ENCODE results near the gene NQO2.
"Not testable (repeated sequence)": the region's sequence is repeated elsewhere in the genome, so short reads cannot be mapped to it uniquely, and the experiment has no call there.

NQO2 gene

GRCh38 chr6:3045777-3046176, 46.1 kb downstream of the NQO2 start:
- H3K36me3 Mint-ChIP-seq (ENCODE audit: insufficient read depth) = peaks cover 1% of the 10 kb centered on the region
- no peak for ATAC-seq (replicated peaks; ENCODE audit: extremely low read depth, poor library complexity, severe bottlenecking)
- no peaks in the 10 kb centered on the region for H3K4me1 Mint-ChIP-seq
- no peaks in the 10 kb centered on the region for H3K27me3 Mint-ChIP-seq
- no peak overlapping the region for H3K4me3 Mint-ChIP-seq
- no peaks in the 10 kb centered on the region for H3K9me3 Mint-ChIP-seq
- DNase-seq (ENCODE audit: low spot score in 2 of 2) = no peak
- no peak overlapping the region for H3K27ac Mint-ChIP-seq (ENCODE audit: low read depth)

- no peak overlapping the region for H3K4me3 Mint-ChIP-seq
- peaks cover 1% of the 10 kb centered on the region for H3K36me3 Mint-ChIP-seq (ENCODE audit: insufficient read depth)
- H3K27me3 Mint-ChIP-seq = no peaks in the 10 kb centered on the region
- no peak for DNase-seq (ENCODE audit: low spot score in 2 of 2)
- H3K4me1 Mint-ChIP-seq = no peaks in the 10 kb centered on the region
- H3K27ac Mint-ChIP-seq (ENCODE audit: low read depth) = no peak overlapping the region
- no peak for ATAC-seq (replicated peaks; ENCODE audit: extremely low read depth, poor library complexity, severe bottlenecking)
- no peaks in the 10 kb centered on the region for H3K9me3 Mint-ChIP-seq
Measured at GRCh38 chr6:3046295-3046694, 46.6 kb downstream of the NQO2 start.

- H3K9me3 Mint-ChIP-seq; ATAC-seq (replicated peaks; ENCODE audit: extremely low read depth, poor library complexity, severe bottlenecking); H3K4me1 Mint-ChIP-seq; H3K4me3 Mint-ChIP-seq; H3K27ac Mint-ChIP-seq (ENCODE audit: low read depth); H3K27me3 Mint-ChIP-seq; H3K36me3 Mint-ChIP-seq (ENCODE audit: insufficient read depth); DNase-seq (ENCODE audit: low spot score in 2 of 2): not testable (repeated sequence)
Measured at GRCh38 chr6:3048009-3048408, 48.3 kb downstream of the NQO2 start.

- ATAC-seq (replicated peaks; ENCODE audit: extremely low read depth, poor library complexity, severe bottlenecking) = no peak
Measured at GRCh38 chr6:3052481-3053230, 53.0 kb downstream of the NQO2 start.

GRCh38 chr6:3053231-3053508, 53.5 kb downstream of the NQO2 start:
- DNase-seq (ENCODE audit: low spot score in 2 of 2) (no peak), ATAC-seq (replicated peaks; ENCODE audit: extremely low read depth, poor library complexity, severe bottlenecking) (no peak)
- Mint-ChIP-seq H3K27me3 (no peaks in the 10 kb centered on the region), H3K36me3 (ENCODE audit: insufficient read depth) (peaks cover 6% of the 10 kb centered on the region), H3K27ac (ENCODE audit: low read depth) (peak overlapping the region; percentile 76), H3K4me3 (peak overlapping the region; percentile 63), H3K9me3 (no peaks in the 10 kb centered on the region), H3K4me1 (peaks cover 12% of the 10 kb centered on the region)

More at GRCh38 chr6:3052481-3053230, 53.0 kb downstream of the NQO2 start:
- Mint-ChIP-seq H3K4me3 (peak overlapping the region; percentile 63), H3K27me3 (no peaks in the 10 kb centered on the region), H3K9me3 (no peaks in the 10 kb centered on the region), H3K4me1 (peaks cover 12% of the 10 kb centered on the region), H3K27ac (ENCODE audit: low read depth) (peak overlapping the region; percentile 76), H3K36me3 (ENCODE audit: insufficient read depth) (peaks cover 6% of the 10 kb centered on the region)
- no peak for DNase-seq (ENCODE audit: low spot score in 2 of 2)

GRCh38 chr6:3054229-3055157, 54.8 kb downstream of the NQO2 start:
- H3K27ac Mint-ChIP-seq (ENCODE audit: low read depth); ATAC-seq (replicated peaks; ENCODE audit: extremely low read depth, poor library complexity, severe bottlenecking); H3K9me3 Mint-ChIP-seq; DNase-seq (ENCODE audit: low spot score in 2 of 2); H3K36me3 Mint-ChIP-seq (ENCODE audit: insufficient read depth); H3K27me3 Mint-ChIP-seq: not testable (repeated sequence)
- Mint-ChIP-seq H3K4me1 (peaks cover 19% of the 10 kb centered on the region), H3K4me3 (peak overlapping the region; percentile 63)

- not testable (repeated sequence) for H3K4me3 Mint-ChIP-seq; DNase-seq (ENCODE audit: low spot score in 2 of 2); H3K36me3 Mint-ChIP-seq (ENCODE audit: insufficient read depth); H3K27ac Mint-ChIP-seq (ENCODE audit: low read depth); H3K27me3 Mint-ChIP-seq; H3K9me3 Mint-ChIP-seq; ATAC-seq (replicated peaks; ENCODE audit: extremely low read depth, poor library complexity, severe bottlenecking)
- H3K4me1 Mint-ChIP-seq = peaks cover 19% of the 10 kb centered on the region
Measured at GRCh38 chr6:3055158-3055499, 55.4 kb downstream of the NQO2 start.

- Mint-ChIP-seq H3K9me3 (no peaks in the 10 kb centered on the region), H3K27me3 (no peaks in the 10 kb centered on the region), H3K27ac (ENCODE audit: low read depth) (no peak overlapping the region), H3K36me3 (ENCODE audit: insufficient read depth) (peaks cover 6% of the 10 kb centered on the region), H3K4me3 (no peak overlapping the region), H3K4me1 (peaks cover 19% of the 10 kb centered on the region)
- ATAC-seq (replicated peaks; ENCODE audit: extremely low read depth, poor library complexity, severe bottlenecking) (no peak), DNase-seq (ENCODE audit: low spot score in 2 of 2) (no peak)
Measured at GRCh38 chr6:3057063-3057770, 57.5 kb downstream of the NQO2 start.

- no peak for DNase-seq (ENCODE audit: low spot score in 2 of 2)
- ATAC-seq (replicated peaks; ENCODE audit: extremely low read depth, poor library complexity, severe bottlenecking) = no peak
- Mint-ChIP-seq H3K9me3 (no peaks in the 10 kb centered on the region), H3K4me1 (peaks cover 7% of the 10 kb centered on the region), H3K27ac (ENCODE audit: low read depth) (no peak overlapping the region), H3K27me3 (no peaks in the 10 kb centered on the region), H3K36me3 (ENCODE audit: insufficient read depth) (peaks cover 6% of the 10 kb centered on the region), H3K4me3 (no peak overlapping the region)
Measured at GRCh38 chr6:3058957-3059356, 59.3 kb downstream of the NQO2 start.

- H3K27me3 Mint-ChIP-seq; DNase-seq (ENCODE audit: low spot score in 2 of 2); ATAC-seq (replicated peaks; ENCODE audit: extremely low read depth, poor library complexity, severe bottlenecking); H3K36me3 Mint-ChIP-seq (ENCODE audit: insufficient read depth); H3K27ac Mint-ChIP-seq (ENCODE audit: low read depth); H3K9me3 Mint-ChIP-seq; H3K4me3 Mint-ChIP-seq: not testable (repeated sequence)
- H3K4me1 Mint-ChIP-seq = peaks cover 16% of the 10 kb centered on the region
Measured at GRCh38 chr6:3060092-3060491, 60.4 kb downstream of the NQO2 start.

- ATAC-seq (replicated peaks; ENCODE audit: extremely low read depth, poor library complexity, severe bottlenecking) (no peak), DNase-seq (ENCODE audit: low spot score in 2 of 2) (no peak)
- Mint-ChIP-seq H3K9me3 (no peaks in the 10 kb centered on the region), H3K4me1 (peaks cover 17% of the 10 kb centered on the region), H3K27me3 (no peaks in the 10 kb centered on the region), H3K36me3 (ENCODE audit: insufficient read depth) (peaks cover 7% of the 10 kb centered on the region), H3K27ac (ENCODE audit: low read depth) (no peak overlapping the region), H3K4me3 (no peak overlapping the region)
Measured at GRCh38 chr6:3061501-3061941, 61.8 kb downstream of the NQO2 start.

GRCh38 chr6:3063340-3063732, 63.6 kb downstream of the NQO2 start:
- peak overlapping the region; percentile 88 for H3K27ac Mint-ChIP-seq (ENCODE audit: low read depth)
- ATAC-seq (replicated peaks; ENCODE audit: extremely low read depth, poor library complexity, severe bottlenecking); H3K9me3 Mint-ChIP-seq; DNase-seq (ENCODE audit: low spot score in 2 of 2); H3K27me3 Mint-ChIP-seq: not testable (repeated sequence)
- H3K36me3 Mint-ChIP-seq (ENCODE audit: insufficient read depth) = peaks cover 15% of the 10 kb centered on the region
- H3K4me3 Mint-ChIP-seq = peak overlapping the region; percentile 92
- peaks cover 23% of the 10 kb centered on the region for H3K4me1 Mint-ChIP-seq
